GM21576 (cell line): ENCODE results near the gene CD59.
"Not testable (repeated sequence)": the region's sequence is repeated elsewhere in the genome, so short reads cannot be mapped to it uniquely, and the experiment has no call there.

Experiments
- ATAC-seq: cut with Tn5 transposase; IDR thresholded peaks from one replicate; pipeline ENCODE4 v1.9.1; 2021; ENCODE audit warnings: mild to moderate bottlenecking, moderate library complexity; ENCODE audit not compliant: unreplicated experiment

The CD59 gene

DNA sequence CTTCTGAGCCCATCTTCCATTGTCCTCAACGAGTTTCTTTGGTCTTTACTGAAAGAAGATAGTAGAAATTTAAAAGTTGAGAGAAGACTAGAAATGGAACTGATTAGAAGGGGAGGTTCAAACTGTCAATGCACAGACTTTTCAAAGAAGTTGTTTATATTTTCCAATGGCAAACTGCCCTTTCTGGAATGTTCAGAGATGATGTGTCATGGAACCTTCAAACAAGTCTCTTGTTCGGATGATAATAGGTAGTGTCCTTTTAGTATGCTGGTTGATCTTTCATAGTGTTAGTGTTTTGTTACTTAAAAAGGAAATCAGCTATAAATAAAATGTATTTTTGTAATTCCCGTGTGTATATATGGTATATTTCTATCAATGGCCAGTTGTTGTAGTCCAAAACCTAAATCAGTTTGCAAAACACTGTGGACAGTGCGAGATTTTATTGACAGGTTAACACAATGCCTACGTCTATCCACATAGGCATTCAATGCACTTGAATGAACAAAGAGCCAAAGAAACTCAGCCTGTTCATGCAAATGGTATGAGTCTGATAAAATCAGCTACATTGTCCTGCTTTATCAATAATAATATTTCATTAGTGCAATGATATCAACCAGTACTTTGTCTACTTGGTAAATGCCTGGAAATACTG is 66.5 kb downstream of the CD59 start:
- ATAC-seq, result no peak

DNA sequence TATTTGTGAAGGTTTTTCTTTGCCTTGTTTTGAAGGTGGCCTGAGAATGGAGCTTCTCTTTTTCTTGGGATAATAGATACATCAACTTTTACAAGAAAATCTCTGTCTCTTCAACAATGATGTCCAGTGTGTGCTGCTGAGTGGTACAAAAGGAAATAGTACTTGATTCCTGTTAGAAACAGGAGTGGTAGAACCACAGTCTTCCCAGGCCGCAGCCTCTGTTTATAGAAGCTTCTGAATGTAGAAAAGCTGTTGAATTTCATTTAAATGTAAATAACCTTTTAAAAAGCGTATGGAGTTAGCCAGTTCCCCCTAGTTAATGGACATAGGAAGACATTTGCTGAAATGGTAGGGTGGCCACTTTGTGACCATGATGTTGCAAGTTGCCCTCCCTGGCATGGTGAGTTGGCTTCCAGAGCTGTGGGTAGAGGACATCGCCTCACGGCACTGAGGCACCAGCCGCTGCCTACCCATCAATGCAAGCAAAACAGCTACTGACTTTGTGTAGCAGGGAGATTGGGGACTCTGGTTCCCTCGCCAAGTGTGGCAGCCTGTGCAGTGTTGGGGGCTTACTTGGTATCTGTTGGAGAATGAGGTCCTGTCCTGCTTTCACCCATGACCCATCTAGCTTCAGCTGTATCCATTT is 67.1 kb downstream of the CD59 start:
- no peak for ATAC-seq

DNA sequence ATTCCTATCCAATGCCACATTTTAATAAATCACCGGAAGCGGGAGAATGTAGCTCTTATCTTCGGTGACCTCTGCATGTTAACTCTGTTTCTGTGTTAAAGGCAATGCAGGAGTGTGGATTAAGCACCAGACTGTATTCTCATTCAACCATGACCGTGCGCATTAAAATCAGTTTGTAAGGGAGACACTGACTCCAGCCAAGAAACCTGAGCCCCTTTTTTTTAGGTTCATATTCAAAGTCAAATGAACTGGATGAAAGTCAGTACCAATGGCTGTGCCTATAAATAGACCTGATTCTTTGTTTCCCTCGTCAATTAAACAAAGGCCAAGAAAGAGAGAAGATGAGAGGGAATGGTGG is 67.8 kb downstream of the CD59 start:
- ATAC-seq, result no peak

DNA sequence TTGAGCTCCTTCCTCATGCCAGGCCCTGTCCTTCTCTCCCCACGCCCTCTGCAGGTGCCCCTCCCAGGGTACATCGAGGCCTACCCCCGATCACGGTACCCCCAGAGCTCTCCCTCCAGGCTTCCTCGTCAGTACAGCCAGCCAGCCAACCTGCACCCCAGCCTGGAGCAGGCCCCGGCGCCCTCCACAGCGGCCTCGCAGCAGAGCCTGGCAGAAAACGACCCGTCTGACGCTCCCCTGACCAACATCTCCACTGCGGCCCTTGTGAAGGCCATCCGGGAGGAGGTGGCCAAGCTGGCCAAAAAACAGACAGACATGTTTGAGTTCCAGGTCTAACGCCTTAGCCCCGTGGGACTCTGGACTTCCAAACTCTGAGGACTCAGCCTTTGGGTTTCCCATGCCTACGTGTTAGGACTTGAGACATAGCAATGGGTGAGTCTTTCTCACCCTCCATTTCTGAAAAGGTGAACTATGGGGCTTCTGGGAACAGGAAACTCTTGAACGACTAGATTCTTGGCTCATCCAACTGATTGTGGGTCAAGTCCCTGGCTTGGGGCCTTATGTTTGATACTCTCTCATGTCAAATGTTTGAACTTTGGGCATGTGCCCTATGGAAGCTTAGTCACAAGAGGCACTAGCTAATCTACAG is 68.3 kb downstream of the CD59 start:
- no peak for ATAC-seq

DNA sequence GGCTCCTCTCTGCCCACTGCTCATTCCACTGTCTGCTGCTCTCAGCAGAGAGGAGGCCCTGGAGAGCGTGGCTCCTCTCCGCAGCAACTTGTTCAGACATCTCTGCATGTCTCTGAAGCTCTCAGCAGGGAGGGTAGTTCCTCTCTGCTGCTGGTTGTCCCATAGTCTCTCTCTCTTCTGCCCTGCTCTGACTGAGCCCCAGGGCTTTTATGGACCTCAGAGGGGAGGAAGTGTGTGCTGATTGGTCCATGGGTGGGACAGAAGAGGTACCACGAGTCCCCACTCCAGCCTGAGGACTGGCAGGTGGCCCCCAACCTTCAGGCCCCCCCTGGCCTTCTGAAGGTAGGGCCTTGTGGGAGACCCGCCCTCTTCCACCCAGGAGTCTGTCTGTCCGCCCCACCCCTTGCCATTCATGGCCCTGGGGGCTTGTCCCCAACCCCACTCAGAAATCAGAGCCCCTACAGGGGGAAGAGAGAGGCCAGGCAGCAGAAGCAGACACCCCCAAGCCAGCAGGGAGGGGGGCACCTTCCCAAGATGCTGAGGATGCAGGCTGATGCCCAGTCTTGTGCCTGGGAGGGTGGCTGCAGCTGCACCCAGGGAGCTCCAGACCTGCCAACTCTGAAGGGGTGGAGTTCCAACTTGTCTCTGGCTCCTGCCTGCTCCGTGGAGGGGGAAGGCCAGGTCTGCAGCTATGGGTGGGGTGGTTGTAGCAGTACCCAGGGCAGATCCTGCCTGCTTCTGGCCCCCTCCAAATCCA is 70.7 kb downstream of the CD59 start:
- no peak for ATAC-seq

DNA sequence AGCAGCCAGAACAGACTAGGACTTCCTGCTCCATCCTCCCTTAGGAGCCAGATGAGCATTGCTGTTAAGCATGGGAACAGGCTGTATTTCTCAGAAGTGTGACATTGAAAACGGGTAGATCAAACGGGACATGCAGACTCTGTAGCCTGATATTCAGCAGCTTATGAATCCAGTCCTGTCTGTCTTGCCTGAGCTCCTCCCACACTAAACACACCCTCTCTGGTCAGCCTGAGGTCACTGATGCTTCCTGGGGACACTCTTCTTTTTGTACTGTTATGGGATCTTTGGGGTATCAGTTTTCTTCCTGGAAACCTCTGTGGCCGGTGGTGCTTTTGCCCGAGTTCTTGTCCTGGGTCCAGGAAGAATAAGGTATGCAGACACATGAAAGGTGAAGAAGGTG is 71.4 kb downstream of the CD59 start:
- ATAC-seq, result no peak

DNA sequence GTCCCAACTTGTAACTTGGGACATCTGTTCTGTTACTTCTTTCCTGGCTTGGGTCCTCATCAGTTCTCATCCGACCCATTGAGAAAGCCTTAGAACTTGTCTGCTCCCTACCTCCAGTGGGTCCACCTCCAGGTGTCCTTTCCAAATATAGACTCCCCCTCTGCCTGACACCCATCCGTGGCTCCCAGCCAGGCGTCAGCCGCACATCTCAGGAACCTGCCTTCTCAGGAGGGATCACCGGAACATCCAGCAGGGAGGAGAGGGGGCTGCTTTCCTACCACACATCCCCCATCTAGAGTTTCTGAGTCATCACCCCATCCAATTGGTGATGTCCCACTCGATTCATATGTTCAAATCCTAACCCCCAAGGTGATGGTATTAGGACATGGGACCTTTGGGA is 72.1 kb downstream of the CD59 start:
- ATAC-seq, result no peak

DNA sequence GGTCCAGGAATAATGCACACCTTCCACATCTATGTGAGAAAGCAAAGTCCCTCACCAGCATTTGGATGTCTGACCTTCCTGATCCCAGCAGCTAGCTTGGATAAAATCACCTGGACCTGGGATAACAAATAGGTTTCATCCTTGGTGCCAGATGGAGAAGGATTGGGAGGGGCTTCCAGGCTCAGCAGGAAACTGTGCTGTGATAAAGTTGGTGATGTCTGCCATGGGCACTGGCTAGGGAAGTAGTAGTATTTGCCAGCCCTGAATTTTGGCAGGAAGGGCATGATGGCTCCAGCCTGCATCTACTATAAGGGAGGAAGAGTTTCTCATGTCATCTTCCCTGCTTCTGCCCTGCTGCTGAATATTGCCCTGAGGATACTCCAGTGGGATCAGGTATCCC is 73.1 kb downstream of the CD59 start:
- ATAC-seq, result no peak

DNA sequence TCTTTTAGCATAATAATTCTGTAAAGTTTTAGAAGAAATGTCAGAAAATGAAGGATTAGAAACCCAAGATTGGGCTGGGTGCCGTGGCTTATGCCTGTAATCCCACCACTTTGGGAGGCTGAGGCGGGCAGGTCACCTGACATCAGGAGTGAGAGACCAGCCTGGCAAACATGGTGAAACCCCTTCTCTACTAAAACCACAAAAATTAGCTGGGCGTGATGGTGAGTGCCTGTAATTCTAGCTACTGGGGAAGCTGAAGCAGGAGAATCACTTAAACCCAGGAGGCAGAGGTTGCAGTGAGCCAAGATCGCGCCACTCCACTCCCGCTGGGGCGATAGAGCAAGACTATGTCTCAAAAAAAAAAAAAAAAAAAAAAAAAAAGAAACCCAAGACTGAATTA is 74.7 kb downstream of the CD59 start:
- not testable (repeated sequence) for ATAC-seq

DNA sequence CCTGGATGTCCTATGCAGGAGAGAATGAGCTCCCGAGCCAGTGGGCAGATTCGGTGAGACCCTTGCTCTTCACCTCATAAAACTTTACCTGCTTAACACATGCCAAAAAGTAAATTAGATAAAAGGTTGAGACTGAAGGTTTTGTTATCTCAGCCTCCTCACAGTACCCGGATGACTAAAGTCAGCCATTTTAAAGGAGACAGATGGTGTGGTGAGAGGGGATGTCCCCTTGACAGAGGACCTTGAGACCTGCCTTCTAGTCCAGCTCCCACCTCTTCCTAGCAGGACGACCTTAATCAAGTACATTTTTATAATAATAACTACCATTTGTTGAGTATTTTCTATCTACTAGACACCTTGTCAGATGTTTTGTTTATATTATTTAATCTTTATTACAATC is 75.3 kb downstream of the CD59 start:
- ATAC-seq, result no peak

DNA sequence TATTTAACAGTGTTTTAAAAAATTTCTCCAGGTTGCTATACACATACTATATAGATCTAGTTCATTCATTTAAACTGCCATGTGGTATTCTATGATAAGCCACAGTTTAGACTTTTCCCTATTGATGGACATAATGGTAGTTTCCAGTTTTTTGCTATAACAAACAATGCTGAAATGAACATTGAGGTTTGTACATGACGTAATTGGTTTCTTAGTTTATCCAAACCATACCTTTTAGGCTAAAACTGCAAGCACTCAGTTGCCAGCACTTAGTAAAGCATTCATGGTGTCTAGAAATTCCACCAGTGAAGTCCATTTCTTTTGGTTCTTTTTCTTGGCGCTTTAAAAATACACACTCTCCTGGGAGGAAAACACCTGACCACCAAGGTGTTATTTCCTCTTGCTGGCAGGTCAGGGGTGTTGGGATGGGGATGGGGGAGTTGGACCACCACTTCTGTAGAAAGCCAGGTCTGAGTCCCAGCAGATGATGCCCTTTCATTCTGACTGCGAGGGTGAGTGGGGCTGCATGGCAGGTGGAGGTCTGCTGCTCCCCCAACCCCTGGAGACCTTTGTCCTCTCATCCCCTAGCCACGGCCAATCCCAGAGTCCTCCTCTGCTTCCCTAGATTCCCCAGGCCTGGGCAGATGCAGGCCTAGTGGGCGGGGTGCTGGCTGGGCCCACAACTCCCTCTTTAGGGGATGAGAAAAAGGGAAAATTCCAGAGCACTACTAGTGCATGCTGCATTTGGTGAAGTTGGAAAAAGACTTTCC is 76.7 kb downstream of the CD59 start:
- ATAC-seq, result no peak

DNA sequence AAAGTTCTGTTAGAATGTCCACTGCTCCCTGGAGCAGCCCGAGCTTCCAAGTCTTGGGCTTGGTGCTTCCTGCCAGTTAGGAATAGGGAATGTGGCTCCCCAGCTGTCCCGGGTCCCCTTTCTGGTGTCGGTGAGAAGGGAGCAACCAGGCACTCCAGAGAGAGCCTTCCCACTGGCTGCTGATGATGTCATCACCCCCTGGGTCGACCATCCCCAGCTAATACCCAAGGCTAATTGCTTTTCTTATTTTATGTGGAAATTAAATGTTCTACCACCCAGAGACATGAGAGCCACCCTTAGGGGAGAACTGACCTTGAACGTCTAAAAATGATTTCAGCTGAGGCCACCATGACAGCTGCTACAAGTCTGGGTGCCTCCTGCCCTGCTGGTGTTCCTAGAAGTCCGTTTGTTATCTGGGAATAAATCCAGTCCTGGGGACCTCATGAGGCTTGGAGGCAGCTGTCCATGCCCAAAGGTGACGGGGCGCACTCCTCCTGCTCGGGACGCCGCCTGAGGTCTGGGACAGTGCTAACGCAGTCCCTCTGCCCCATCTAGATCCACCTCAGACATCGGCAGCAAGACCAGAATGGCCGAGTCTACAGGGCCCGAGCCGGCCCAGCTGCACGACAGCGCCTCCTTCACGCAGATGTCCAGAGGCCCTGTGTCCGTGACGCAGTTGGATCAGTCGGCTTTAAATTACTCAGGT is 77.9 kb downstream of the CD59 start:
- no peak for ATAC-seq

DNA sequence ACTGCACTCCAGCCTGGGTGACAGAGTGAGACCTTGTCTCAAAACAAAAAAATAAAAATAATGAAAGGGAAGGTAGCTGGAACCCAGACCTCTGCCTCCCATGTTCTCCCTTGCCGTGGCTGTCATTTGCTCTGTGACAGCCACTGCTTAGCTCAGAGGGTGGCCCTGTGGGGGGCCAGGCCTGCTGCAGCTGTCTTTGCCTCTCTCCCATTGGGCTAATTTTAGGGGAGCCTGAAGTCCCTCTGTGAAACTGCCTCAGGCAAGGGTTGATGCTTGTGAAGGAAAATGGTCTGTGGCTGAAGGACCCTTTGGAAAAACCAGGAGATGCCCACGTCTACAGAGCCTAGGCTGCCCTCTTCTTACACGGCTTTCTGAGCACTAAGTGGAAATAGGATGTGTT is 78.5 kb downstream of the CD59 start:
- no peak for ATAC-seq

DNA sequence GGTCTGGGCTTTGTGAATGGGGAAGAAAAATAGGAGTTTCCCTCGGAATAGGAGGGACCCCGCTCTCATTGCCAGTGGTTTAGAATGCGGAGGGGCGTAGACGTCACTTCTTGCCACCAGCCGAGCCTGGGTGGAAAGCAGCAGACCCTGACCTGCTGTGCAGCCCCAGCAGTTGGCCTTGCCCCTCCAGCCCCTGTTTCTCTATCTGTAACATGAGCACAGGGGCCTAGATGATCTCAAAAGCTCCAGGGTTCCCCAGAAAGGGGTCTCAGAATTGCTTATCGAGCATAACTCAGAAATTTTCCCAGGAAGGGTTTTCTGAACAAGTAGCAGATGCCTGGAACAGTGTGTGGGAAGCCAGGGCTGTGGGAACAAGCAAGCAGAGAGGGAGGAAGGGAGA is 79.5 kb downstream of the CD59 start:
- no peak for ATAC-seq

DNA sequence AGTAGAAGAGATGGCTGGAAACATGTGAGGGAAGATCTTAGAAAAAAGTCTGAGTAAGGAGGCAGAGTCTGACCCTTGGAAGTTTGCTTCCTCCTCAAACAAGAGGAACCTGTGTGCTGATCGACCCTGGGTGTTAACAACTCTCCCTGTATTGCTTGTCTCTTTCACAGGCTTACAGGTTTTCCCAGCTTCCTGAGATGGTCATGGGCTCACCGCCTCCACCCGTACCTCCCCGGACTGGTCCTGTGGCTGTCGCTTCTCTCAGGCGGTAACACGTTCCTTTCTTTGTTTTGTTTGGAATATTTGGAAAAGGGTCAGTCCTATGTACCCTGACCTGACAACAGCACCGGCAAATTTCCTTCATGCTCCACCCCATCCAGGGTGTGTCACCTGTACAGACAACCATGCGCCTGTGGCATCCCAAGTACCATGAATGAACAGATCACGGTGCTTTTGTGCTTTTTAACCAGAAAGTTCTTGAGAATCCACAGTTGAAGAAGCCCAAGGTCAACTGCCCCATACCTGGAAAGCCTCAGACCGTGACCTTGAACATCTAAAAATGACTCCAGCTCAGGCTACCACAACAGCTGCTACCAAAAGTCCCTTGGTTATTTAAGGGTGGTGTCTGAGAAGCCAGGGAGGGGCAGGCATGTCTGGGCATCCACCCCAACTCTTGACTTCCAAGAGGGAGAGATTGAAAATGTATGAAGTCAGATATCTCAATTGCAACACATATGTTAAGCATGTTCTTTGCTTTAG is 80.2 kb downstream of the CD59 start:
- ATAC-seq, result peak; percentile 56

DNA sequence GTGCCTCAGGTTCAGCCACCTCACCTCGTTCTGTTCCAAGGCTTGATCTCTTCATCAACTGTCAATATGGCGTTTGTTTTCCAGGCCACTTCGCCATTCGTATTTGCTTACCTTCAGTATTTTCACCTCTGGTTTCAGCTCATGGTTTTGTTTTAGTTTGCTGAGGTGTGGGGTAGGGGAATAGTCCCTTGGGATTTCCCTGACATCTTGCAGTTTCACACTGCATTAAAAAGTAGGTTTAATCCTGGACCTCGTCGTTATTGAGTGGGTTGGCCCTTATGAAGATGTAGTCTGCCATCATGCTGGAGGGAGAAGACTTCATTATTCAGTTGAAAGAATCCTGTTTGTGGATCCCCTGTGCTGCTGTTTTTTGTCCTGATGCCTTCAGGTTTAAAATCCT is 81.6 kb downstream of the CD59 start:
- no peak for ATAC-seq
